HG03442 (cell line): ENCODE measurements around the gene SMIM9.
A peak's percentile ranks its signal among the peaks of the same experiment; 100 is the strongest.
"Not testable (repeated sequence)": the region's sequence is repeated elsewhere in the genome, so short reads cannot be mapped to it uniquely, and the experiment has no call there.

Experiments used
- ATAC-seq: cut with Tn5 transposase; IDR thresholded peaks from one replicate; pipeline ENCODE4 v1.9.1; 2021; ENCODE audit warnings: mild to moderate bottlenecking, moderate library complexity; ENCODE audit not compliant: unreplicated experiment

The SMIM9 gene

DNA sequence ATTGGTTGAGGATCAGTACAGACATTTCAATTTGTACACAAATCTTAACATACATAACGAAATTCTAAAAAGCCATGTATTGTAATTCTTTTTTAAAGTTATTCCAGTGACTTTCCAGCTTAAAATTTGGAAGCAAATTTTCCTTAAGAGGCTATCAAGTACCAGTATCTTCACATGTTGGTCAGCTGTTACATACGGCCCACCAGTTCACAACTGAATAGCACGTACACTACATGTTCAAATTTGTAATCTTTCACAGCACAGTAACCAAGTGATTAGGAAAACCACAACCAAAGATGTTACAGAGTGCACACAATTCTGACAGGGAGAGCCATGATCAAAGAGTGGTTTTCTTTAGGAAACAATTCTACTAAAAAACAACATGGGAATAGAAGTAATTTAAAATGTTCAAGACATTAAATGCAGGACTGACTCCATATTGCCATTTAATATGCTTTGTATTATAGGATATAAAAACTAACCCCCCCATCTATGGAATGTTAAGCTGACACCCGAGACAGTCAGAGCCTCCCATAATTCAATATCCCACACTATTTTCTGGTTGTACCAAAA is 18.1 kb downstream of the SMIM9 start:
- ATAC-seq = not testable (repeated sequence)

DNA sequence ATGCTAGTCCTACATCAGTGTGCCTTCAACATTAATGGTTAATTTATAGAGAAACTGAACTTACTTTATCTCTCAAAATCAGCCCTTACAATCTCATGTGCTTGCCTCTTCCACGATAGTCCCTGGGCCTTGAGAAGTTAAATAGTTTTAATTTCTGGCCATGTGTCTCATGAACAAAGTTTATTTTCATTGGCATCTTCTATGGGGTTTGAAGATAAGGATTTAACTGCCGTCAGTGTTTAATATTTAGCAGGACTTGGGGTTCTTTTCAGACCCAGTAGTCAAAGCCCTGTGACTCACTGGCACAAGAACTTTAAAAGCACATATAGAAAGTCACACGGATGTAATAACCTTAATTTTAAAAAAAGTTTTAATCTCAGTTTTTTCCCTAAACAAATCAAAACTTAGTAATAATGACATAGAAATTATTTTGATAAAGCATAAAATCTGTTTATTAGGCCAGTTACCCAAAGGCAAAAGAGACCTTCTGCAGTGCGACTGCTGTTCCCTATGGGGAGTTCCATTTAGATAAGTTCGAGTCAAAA is 19.1 kb downstream of the SMIM9 start:
- no peak for ATAC-seq

DNA sequence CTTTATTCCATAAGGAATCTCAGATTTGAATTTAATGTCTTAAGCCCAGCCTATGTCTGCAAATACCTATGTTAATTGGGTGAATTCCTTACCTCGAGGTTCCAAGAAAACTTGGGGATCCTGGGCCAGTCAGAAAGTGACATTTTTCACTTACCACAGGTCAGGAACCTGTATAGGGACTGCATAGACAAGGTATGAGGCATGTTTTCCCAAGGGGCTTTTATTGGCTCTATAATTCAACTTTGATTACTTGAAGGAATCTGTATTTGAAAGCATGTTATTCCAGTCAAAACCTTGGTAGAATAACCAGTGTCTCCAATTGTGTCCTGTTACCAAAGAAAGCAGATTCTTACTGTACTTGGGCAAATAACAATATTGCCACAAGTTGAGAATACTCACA is 20.7 kb downstream of the SMIM9 start:
- ATAC-seq = no peak

DNA sequence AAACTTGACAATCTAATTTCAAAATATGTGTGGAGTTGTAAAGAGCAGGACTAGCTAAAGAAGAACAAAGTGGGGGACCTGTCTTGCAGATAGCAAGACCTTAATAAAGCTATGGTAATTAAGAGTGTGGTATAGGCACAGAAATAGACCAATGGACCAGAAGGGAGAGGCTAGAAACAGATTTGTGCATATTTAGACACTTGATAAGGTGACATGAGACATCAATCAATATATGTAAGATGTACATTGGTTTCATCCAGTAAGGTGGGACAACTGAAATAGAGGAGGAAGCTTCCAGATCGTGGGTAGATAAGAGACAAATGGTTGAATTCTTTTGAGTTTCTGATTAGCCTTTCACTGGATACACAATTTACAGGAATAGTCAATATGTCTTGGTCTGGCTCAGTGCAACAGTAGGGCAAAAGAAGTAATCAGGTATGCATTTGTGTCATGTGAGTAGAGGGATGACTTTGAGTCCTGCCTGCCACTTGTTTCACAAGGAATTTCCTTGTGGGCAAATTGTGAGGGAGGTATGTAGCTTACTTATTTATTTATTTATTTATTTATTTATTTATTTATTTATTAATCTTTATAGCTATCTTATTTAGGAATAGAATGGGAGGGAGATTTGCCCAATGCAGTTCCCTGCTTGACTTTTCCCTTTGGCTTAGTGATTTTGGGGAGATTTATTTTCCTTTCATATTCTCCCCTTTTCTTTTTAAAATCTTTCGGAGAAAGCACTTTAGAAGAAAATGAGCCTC is 21.9 kb downstream of the SMIM9 start:
- no peak for ATAC-seq

DNA sequence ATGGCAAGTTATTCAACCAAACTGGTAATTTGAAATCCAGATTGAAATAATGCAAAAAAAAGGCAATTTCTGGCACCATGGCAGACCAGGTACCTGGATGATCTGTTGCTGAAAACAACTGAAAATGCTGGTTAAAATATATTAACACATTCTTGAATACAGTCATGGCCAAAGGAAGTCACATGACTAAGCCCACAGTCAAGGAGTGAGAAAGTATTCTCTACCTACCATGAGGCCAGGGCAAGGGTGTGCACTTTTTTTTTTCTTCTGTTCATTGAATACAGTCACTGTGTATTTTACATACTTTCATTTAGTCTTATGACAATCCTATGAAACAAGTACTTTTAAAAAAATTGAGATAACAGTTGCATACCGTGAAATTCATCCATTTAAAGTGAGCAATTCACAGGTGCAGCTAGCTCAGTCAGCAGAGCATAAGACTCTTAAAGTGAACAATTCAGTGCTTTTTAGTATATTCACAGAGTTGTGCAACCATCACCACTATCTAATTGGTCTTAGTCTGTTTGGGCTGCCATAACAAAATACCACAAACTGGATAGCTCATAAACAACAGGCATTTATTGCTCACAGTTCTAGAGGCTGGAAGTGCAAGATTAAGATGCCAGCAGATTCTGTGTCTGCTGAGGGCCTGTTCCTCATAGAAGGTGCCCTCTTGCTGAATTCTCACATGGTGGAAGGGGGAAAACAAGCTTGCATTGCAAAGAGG is 24.4 kb downstream of the SMIM9 start:
- no peak for ATAC-seq

DNA sequence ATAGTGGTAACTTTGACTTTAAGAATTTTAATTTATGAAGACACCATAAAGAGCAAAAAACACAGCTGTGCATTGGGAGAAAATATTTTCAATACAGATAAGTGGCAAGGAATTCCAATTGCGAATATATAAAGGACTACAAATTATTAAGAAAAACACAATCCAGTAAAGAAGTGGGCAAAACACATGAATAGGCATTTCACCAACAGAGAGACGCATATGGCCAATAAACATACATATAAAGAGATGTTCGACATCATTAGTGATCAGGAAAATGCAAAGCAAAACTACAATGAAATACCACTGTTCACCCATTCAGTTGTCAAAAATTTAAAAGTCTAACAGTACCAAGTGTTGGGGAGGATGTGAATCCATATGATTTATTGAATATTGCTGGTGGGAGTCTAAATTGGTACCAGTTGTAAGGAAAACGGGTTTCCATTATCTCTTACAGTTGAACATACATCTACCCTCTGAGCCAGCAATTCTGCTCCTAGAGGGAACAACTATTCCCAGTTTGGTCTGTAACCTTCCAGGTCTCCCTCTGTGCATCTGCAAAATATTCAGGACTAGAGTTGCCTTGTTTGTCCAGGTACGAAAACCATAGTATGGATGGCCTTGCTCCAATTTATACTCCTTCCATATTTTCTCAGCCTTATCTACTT is 27.5 kb downstream of the SMIM9 start:
- no peak for ATAC-seq

DNA sequence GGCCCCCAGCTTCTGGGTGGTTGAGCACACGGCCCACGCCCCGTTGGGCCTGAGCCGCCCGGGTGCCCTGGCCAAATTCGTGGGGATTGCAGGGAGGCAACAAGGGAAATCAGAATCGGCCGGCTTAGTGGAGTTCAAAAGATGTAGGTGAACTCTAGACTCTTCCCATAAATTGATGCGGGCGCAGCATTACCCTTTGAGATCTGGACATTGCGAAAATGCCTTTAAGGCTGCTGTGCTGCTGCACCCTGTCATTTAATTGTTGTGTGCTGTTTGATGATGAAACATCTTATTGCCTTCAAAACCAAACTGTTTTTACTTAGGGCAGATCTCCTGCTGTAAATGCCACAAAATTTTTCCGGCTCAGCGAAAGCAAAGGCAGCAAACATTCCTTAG is 28.8 kb downstream of the SMIM9 start:
- ATAC-seq = no peak

DNA sequence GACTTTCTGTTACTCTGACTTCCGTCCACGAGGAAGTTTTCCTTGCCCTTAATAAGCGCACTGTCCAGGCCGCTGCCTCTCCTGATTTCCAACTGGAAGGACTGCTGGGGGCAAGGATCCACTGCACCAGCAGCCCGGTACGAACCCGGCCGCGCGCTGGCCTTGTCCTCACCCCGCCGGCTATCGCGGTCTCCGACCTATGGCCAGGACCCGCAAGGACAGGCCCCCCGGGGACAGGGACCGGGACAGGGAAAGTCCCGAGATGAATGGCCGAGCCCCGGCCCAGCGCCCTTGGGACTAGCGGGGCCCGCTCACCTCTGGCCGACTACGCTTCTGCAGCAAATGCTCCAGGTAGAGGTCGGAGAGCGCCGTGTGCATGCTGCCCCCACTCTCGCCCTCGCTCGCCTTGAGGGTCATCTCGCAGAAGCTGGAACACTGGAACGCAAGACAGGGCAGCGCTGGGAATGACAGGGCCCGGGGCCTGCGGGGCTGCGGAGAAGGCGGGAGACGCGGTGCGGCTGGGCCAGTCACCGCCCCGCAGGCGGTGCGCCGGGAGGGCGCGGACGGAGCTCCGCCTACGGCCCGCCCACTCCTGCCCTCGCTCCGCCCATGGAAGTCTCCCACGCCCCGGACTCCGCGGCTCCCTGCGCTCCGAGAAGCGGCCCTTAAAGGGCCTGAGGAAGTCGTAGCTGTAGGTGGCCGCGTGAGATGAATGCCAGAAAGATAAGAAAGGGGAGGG is 29.3 kb downstream of the SMIM9 start, which contains the start of gene MPP1:
TSS of gene MPP1 (minus strand) at position 529 of the 739 bp plus-strand sequence. CDS start at position 417, 112 bp downstream.
- ATAC-seq = peak; percentile 93

DNA sequence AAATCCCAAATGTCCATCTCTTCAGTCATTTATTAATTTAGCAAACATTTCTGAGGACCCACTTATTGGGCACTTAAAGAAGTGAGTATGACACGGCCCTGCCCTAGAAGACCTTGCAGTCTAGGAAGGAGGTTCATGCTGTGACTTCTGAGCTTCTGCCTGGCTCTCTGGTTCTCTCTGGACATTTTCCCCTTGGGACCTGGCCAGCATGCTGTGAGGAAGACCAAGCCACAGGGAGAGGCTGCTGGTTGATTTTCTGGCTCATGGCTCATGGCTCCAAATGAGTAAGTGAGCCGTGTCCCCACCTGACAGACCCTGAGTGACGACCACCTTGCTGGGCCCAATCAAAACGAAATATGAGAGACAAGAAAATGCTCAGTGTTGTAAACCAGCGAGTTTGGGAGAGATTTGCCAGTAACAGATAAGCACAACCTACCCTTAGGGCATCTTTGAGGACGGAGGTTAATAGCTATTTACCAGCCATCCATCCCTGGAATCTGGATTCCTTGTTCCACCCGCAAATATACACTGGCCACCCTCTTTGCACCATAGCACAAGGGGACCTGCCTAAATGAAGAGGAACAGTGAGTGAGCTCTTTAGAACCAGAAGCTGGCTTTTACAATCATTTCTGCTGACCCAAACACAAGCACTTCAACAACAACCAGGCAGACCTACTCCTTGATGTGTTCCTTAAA is 30.1 kb downstream of the SMIM9 start:
- no peak for ATAC-seq

DNA sequence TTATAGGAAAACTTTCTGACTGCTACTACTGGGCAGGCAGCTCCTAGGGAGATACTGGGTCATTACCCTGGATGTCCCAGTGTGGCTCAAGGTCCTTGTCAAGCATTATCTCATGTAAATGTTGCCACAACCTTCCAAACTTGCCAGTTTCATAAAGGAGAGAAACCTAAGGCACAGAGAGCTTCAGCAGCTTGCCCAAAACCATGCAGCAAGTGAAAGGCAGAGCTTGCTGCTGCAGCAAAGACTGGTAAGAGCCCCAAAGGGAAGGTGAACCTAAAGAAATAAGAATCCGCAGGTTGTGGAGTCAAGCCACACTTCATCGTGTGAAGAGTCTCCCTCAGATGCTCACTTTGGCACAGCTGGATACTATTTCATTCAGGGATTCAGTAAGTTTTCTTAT is 31.5 kb downstream of the SMIM9 start:
- ATAC-seq = no peak

DNA sequence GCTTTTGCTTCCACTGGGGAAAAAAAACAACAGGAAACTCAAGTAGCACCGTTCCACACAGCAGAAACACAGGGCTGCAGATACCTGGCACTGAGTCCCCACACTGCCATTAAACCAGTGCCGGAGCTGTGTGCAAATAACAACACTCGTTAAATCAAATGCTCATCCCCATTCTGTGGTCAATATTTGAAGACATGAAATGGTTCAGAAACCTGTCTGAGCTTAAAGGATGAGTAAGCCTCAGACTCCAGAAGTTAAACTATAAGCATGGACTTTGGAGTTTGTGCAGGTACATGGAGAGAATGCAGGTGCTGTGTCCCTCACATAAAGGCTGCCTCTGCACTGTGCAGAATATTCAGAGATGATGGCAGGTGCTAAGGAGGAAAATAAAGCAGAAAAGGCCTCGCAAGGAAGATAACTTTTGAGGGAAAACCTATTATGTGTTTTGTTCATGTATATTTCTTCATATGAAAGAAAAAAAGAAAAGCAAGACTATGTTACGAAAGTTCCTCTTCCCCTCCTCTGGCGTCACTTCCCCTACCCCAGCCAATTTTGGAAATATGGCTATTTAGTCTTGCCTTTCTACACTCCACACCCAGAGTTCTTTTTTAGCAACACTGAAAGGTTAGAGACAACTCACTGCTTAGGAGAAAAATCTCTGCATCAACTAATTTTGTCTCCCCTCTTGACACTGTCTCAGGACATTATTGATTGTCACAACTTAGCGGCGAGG is 33.8 kb downstream of the SMIM9 start:
- no peak for ATAC-seq

DNA sequence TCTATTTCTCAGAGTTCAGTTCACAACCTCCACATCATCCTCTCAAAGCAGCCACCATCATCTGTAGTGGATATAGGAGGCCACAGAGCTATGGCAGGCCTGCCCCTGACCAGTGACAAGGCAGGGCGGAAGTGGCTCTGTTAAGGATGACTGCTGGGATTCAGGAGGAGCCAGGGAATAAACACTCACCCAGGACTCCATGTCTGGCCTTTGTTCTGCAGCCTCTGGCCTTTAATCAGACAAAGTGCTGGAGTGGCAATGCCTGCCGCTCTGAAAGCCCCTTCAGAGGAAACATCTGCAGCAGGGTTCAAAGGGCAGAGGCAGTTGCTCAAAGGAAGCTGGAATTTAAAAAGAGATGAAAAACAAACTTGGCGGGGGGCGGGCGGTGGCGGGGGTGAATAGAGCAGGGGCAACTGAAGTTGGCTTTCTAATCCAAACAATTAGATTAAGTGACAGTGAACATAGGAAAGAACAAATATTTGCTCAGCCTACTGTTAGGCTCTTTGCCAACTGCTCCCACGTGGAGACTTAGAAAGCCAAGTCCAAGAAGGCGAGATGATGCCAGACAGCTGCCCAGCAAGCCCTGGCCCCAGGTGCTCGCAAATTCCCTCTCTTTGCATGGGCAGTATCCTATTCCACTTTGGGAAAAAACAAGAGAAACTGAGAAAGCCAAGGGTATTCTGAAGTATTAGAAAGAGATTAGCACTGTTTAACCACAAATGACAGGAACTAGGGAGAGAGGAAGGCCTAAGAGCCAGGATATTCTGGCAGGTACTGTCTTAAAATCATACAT is 34.7 kb downstream of the SMIM9 start:
- ATAC-seq = no peak

DNA sequence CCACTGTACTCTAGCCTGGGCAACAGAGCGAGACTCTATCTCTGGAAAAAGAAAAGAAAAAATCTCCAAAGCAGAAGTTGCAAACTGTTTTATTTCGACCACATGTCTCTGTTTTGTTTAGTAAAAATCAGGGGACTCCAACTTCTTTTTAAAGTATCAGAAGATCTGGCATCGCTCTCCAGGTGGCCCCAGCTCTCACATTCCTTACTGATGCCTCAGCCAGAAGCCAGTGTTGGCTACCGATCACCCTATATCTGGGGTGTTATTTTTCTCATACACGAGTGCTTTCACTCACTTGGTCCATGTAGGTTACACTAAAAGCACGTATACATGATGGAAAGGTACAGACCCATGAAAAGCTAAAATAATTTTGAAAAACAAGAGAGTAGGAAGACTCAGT is 37.5 kb downstream of the SMIM9 start:
- no peak for ATAC-seq

DNA sequence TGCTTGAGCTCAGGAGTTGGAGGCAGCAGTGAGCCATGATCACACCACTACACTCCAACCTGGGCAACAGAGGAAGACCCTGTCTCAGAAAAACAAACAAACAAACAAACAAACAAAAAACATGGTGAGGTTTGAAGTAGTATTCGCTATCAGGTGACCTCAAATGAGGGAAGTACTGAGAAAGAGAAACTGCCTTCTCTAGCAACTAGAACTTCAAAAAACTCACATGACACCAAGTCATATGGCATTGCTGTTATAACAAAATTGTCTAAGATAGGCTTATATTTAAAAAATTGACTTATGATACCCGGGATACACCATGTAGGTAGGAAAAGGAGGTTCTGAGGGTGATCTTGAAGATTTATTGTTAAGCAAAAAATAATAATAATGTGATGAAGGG is 39.4 kb downstream of the SMIM9 start:
- no peak for ATAC-seq

DNA sequence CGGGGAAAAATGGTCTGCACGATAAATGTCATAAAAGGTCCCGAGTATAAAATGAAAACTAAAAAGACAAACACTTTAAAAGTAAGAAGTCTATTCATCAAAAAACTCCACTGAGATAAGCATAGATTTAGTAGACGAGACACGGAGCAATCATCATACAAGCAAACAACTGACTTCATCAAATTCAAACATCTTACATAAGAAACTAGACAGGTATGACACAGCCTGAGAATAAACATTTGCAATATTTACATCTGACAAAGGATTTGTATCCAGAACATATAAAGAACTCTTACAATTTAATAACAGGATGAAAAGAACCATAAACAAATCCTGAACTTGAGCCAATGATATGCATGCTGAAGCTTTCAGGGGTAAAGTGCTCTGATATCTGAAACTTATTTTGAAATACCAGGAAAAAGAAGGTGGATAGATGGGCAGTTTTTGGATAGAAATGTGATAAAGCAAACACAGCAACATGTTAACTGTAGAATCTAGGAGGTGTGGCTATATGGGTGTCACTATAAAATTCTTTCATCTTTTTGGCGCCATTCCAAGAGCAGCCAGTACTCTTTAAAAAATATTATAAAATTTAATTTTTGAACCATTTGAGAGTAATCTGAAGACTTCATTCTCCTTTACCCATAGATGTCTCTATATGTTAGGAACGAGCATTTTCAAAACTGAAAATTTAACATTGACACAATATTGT is 41.2 kb downstream of the SMIM9 start:
- ATAC-seq = no peak

DNA sequence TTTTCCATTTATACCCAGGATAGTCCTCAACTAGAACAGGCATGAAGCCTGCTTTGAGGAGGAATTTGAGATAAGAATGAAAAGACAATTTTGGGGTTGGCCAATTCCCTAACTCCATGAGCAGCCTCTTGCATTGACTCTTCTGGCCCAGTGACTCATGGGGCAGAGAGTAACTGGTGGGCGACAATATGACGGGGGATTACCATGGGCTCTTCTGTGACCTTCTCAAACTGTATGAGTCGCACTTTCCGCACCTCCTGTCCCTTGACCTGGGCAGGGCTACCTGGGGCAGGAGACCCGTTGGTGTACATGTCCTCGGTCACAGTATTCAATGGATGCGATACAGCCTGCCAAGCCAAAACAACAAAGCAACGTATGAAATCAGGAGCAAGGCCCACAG is 42.5 kb downstream of the SMIM9 start:
- ATAC-seq = no peak

DNA sequence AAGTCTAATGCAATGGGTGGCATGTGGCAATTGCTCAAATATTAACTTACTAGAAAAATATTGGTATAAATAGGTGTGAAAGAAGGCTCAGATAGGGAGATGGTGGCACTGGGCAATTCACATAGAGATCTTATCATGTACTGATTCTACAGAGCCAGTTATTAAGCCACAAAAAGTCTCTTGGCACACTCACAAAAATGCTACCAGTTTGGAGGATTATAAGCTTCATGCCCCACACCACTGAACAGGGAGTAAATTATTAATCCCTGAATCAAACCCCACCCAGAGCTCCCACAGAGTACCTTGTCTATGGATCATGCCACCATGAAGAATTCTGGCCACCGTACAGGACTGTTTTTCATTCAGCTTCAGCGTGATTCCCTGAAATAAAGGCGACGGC is 43.0 kb downstream of the SMIM9 start:
- no peak for ATAC-seq

DNA sequence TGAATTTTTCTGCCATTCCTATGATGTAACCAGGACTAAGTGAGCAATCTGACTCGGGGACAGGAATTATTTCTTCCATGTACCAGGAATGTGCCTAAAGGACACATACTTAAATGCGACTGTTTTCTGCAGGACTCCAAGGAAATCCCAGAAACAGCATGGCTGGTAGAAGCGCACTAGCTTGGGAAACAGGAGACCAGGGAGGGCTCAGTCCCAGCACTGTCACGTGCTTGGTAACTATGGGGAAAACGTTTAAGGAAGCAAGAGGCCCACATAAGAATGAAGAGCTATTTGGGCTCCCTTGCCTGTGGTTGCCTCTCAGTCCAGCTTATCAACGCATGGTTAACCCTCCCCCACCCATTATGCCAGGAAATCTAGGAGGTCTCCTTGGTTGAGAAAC is 48.7 kb downstream of the SMIM9 start:
- no peak for ATAC-seq
